ENCODE results near the gene FSTL4. TPM values are rescaled to one million over a fixed set of nuclear protein-coding genes. Genes with fewer than 3 reads are reported as not detected.

The FSTL4 gene
- total and polyA plus RNA-seq, 2 donors from 2014 or later: 0.09 to 4.0 TPM

GRCh38 chr5:133304707-133305216 lies 307.6 kb downstream of the FSTL4 start:
- no peak for DNase-seq
- intact Hi-C loops (cut with DNase I): no loop called here
- Histone ChIP-seq H3K9ac (ENCODE audit: low read length in 3 of 3) (no peak overlapping the region), H3K27me3 (ENCODE audit: control insufficient read depth, insufficient read depth, low read length) (no peaks in the 10 kb centered on the region), H3K27ac (ENCODE audit: low read depth in 2 of 2, low read length in 2 of 2) (no peak overlapping the region), H3K36me3 (ENCODE audit: control insufficient read depth in 2 of 3, insufficient read depth in 3 of 3, low read length in 3 of 3) (no peaks in the 10 kb centered on the region), H3K4me3 (ENCODE audit: low read length in 3 of 3) (no peak overlapping the region), H3K4me1 (ENCODE audit: control insufficient read depth in 2 of 3, insufficient read depth in 2 of 3, low read depth in 1 of 3, low read length in 3 of 3) (peaks cover 0 to 10% (median 0%) of the 10 kb centered on the region in 3 donors), H3K9me3 (ENCODE audit: control insufficient read depth in 2 of 3, insufficient read depth in 1 of 3, low read length in 3 of 3) (no peaks in the 10 kb centered on the region)
- no peak for FAIRE-seq
- no peak for TF ChIP-seq CTCF (IDR thresholded peaks at IDR 0.05; ENCODE audit: borderline replicate concordance, extremely low read depth, insufficient read depth)

- Histone ChIP-seq H3K9me3 (ENCODE audit: control insufficient read depth in 2 of 3, insufficient read depth in 1 of 3, low read length in 3 of 3) (no peaks in the 10 kb centered on the region), H3K27ac (ENCODE audit: low read depth in 2 of 2, low read length in 2 of 2) (no peak overlapping the region)
These were observed 308.2 kb downstream of the FSTL4 start for GRCh38 chr5:133304178-133304577.

GRCh38 chr5:133303298-133303697 lies 309.0 kb downstream of the FSTL4 start:
- intact Hi-C loops (cut with DNase I): no loop called here

More at GRCh38 chr5:133304178-133304577, 308.2 kb downstream of the FSTL4 start:
- H3K4me3 ChIP-seq (ENCODE audit: low read length in 3 of 3): no peak overlapping the region
- H3K27me3 ChIP-seq (ENCODE audit: control insufficient read depth, insufficient read depth, low read length): no peaks in the 10 kb centered on the region
- no peak overlapping the region for H3K9ac ChIP-seq (ENCODE audit: low read length in 3 of 3)
- H3K36me3 ChIP-seq (ENCODE audit: control insufficient read depth in 2 of 3, insufficient read depth in 3 of 3, low read length in 3 of 3): no peaks in the 10 kb centered on the region
- peak in 1 of 5 donors; percentile 17 for DNase-seq
- H3K4me1 ChIP-seq (ENCODE audit: control insufficient read depth in 2 of 3, insufficient read depth in 2 of 3, low read depth in 1 of 3, low read length in 3 of 3): peaks cover 0 to 10% (median 0%) of the 10 kb centered on the region in 3 donors
- TF ChIP-seq CTCF (IDR thresholded peaks at IDR 0.05; ENCODE audit: borderline replicate concordance, extremely low read depth, insufficient read depth): no peak
- no peak for FAIRE-seq
- intact Hi-C loops (cut with DNase I): no loop called here

More at GRCh38 chr5:133303298-133303697, 309.0 kb downstream of the FSTL4 start:
- H3K9ac ChIP-seq (ENCODE audit: low read length in 3 of 3): no peak overlapping the region
- no peak for FAIRE-seq
- no peak for TF ChIP-seq CTCF (IDR thresholded peaks at IDR 0.05; ENCODE audit: borderline replicate concordance, extremely low read depth, insufficient read depth)
- H3K9me3 ChIP-seq (ENCODE audit: control insufficient read depth in 2 of 3, insufficient read depth in 1 of 3, low read length in 3 of 3): no peaks in the 10 kb centered on the region
- no peaks in the 10 kb centered on the region for H3K27me3 ChIP-seq (ENCODE audit: control insufficient read depth, insufficient read depth, low read length)
- no peak overlapping the region for H3K27ac ChIP-seq (ENCODE audit: low read depth in 2 of 2, low read length in 2 of 2)
- H3K4me1 ChIP-seq (ENCODE audit: control insufficient read depth in 2 of 3, insufficient read depth in 2 of 3, low read depth in 1 of 3, low read length in 3 of 3): peaks cover 0 to 10% (median 0%) of the 10 kb centered on the region in 3 donors
- no peak overlapping the region for H3K4me3 ChIP-seq (ENCODE audit: low read length in 3 of 3)
- DNase-seq: peak in 1 of 5 donors; percentile 12
- H3K36me3 ChIP-seq (ENCODE audit: control insufficient read depth in 2 of 3, insufficient read depth in 3 of 3, low read length in 3 of 3): no peaks in the 10 kb centered on the region
